Measurements from ENCODE around the gene PRLHR.

DNA sequence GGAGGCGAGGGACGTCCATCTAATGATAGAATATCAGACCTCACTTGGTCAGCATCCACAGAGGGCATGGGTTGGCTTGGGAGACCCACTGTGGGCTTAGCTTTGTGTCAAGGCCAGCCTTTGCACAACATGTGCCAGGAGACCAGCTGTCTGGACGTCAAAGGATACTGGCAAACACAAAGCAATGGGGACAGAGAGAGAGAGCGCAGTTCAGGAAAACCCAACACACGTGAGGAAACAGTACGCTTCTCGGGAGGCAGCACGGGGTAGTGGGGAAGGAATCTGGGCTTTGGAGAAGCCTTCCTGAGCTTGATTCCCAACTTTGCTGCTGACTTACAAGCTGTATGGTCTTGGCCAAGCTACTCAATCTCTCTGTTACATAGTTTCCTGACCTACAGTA lies 14.7 kb downstream of the PRLHR start:
- TF ChIP-seq POLR2AphosphoS5 (IDR thresholded peaks at IDR 0.05; ENCODE audit: low read depth, low read length) (no peak), POLR2A (IDR thresholded peaks at IDR 0.05; ENCODE audit: low read depth, low read length) (no peak), TAF1 (IDR thresholded peaks at IDR 0.05; ENCODE audit: low read depth, low read length) (no peak), SPI1 (IDR thresholded peaks at IDR 0.05; ENCODE audit: low read depth, low read length) (no peak)
